SU-DHL-6 (cell line): Measurements from ENCODE around the gene ETS1.

Experiments used
- H2AFZ ChIP-seq: fragments of 200-600 bp; sonication (generic); 2 replicates; pipeline ENCODE4 v1.6.1; 2014; ENCODE audit warnings: low read depth, mild to moderate bottlenecking, moderate library complexity, mixed read lengths, antibody characterized with exemption, low read length; ENCODE audit not compliant: severe bottlenecking
- H3F3A ChIP-seq: fragments of 200-600 bp; shearing (Covaris generic); 2 replicates; pipeline ENCODE4 v1.6.0; 2016; ENCODE audit warnings: antibody characterized with exemption, mild to moderate bottlenecking; ENCODE audit not compliant: insufficient read depth
- H3K27ac ChIP-seq: fragments of 200-600 bp; sonication (generic); 2 replicates; pipeline ENCODE4 v1.5.1; 2016; ENCODE audit warnings: low read depth, mild to moderate bottlenecking, low read length, moderate library complexity, mixed read lengths
- H3K27me3 ChIP-seq: fragments of 200-600 bp; sonication (generic), shearing (Covaris generic); 2 replicates; pipeline ENCODE4 v1.6.0; 2014; ENCODE audit warnings: mild to moderate bottlenecking, low read length
- H3K36me3 ChIP-seq: fragments of 200-600 bp; sonication (generic); 2 replicates; pipeline ENCODE4 v1.6.1; 2014; ENCODE audit warnings: mild to moderate bottlenecking, low read length, mixed read lengths
- H3K4me2 ChIP-seq: fragments of 300-600, 200-600 bp; shearing (Covaris generic), sonication (generic); 2 replicates; pipeline ENCODE4 v1.6.0; 2014; ENCODE audit warnings: low read length, low read depth, mild to moderate bottlenecking; ENCODE audit not compliant: poor library complexity, severe bottlenecking
- H3K4me3 ChIP-seq: fragments of 200-600 bp; sonication (generic); 2 replicates; pipeline ENCODE4 v1.5.1; 2014; ENCODE audit warnings: antibody characterized with exemption, low read length, mild to moderate bottlenecking, mixed read lengths; ENCODE audit not compliant: insufficient read depth, poor library complexity, severe bottlenecking
- H3K79me2 ChIP-seq: fragments of 200-600 bp; sonication (generic); 2 replicates; pipeline ENCODE4 v1.6.1; 2014; ENCODE audit warnings: mild to moderate bottlenecking, low read length, moderate library complexity; ENCODE audit not compliant: insufficient read depth
- H3K9ac ChIP-seq: fragments of 200-600 bp; sonication (generic); 2 replicates; pipeline ENCODE4 v1.7.0; 2014; ENCODE audit warnings: mild to moderate bottlenecking, low read length
- H3K9me2 ChIP-seq: fragments of 200-600 bp; sonication (generic); replicated peaks from 2 replicates; pipeline ENCODE4 v1.6.1; 2014; ENCODE audit warnings: low read length; ENCODE audit not compliant: insufficient read depth
- H3K9me3 ChIP-seq: fragments of 200-600 bp; sonication (generic); 2 replicates; pipeline ENCODE4 v1.6.1; 2014; ENCODE audit warnings: low read length, mixed read lengths; ENCODE audit not compliant: insufficient read depth
- H4K20me1 ChIP-seq: fragments of 200-600 bp; sonication (generic); 2 replicates; pipeline ENCODE4 v1.6.1; 2014; ENCODE audit warnings: low read depth, mild to moderate bottlenecking, antibody characterized with exemption, low read length, moderate library complexity, mixed read lengths
- CTCF ChIP-seq: fragments of 200-600 bp; sonication (generic); IDR thresholded peaks from one replicate; pipeline ENCODE4 v1.5.1; 2017; ENCODE audit warnings: antibody characterized with exemption, mild to moderate bottlenecking, low read length, moderate library complexity; ENCODE audit not compliant: insufficient read depth, poor library complexity, severe bottlenecking
- EZH2phosphoT487 ChIP-seq: fragments of 200-600 bp; sonication (generic), shearing (Covaris generic); conservative IDR thresholded peaks from 2 replicates; pipeline ENCODE4 v1.6.1; 2018; ENCODE audit warnings: mild to moderate bottlenecking, antibody characterized with exemption, low read length, moderate library complexity, mixed read lengths

Gene ETS1

DNA sequence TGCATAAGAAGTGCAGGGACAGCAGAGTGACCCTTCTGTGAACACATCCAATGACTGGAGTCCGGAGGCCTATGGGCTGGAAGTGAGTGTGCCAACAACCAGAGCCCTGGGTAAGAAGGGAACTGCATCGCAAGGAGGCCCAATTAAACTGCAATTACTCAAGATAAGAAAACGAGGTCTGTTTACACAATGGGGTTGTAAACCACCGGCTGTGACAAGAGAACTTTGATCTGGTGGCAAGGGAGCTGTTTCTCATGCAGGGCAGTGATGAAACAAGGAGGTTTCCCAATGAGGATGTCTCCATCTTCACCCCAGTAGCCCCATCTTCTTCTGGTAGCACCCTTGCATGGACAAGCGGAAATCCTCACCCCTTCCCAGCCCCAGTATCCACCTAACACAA is 21.5 kb downstream of the ETS1 start:
- H3K9ac ChIP-seq: no peak overlapping the region
- no peaks in the 10 kb centered on the region for H3K9me3 ChIP-seq
- H3K27ac ChIP-seq: no peak overlapping the region
- no peaks in the 10 kb centered on the region for H3K27me3 ChIP-seq
- no peak overlapping the region for H2AFZ ChIP-seq
- no peaks in the 10 kb centered on the region for H4K20me1 ChIP-seq
- no peak overlapping the region for H3K4me2 ChIP-seq
- no peaks in the 10 kb centered on the region for H3K36me3 ChIP-seq
- no peak overlapping the region for H3K4me3 ChIP-seq
- H3K79me2 ChIP-seq: no peaks in the 10 kb centered on the region
- no peaks in the 10 kb centered on the region for H3F3A ChIP-seq
- TF ChIP-seq CTCF: no peak
- TF ChIP-seq EZH2phosphoT487: no peak
- H3K9me2 ChIP-seq: no peaks in the 10 kb centered on the region

DNA sequence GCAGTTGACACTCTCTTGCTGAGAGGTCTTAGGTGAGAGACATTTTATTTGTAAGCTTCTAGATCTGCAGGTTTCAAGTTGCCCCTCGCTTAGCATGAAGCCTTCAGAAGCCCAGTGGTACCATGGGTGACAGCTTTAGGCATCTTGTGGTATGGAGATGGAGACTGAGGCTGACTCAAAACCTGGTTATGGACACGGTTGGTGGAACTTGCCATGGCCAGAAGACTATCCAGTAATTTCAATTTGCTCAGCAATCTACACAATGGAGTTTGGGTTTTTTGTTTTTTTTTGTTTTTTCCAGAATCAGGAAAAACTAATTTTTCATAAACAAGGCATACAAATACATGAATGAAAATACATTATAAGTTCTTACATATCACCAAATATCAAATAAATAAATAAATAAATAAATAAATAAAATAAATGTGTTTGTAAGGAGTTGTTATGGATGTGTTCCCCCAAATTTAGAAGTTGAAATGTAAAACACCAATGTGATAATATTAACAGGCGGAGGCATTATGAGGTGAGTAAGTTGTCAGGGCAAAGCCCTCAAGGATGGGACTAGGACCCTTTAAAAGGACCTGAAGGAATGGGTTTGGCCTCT is 22.6 kb downstream of the ETS1 start:
- TF ChIP-seq CTCF (no peak), EZH2phosphoT487 (no peak)
- Histone ChIP-seq H3K9ac (no peak overlapping the region), H3K9me2 (no peaks in the 10 kb centered on the region), H3K27ac (peak overlapping the region; percentile 30; the same call in 1 of the 2 replicates), H2AFZ (peak overlapping the region; percentile 50), H3K4me2 (peak overlapping the region; percentile 27), H3F3A (no peaks in the 10 kb centered on the region), H4K20me1 (no peaks in the 10 kb centered on the region), H3K4me3 (no peak overlapping the region), H3K36me3 (no peaks in the 10 kb centered on the region), H3K79me2 (no peaks in the 10 kb centered on the region), H3K9me3 (no peaks in the 10 kb centered on the region), H3K27me3 (no peaks in the 10 kb centered on the region)

- Histone ChIP-seq H3K36me3 (no peaks in the 10 kb centered on the region), H3K4me2 (peak overlapping the region; percentile 27), H3K9ac (peak overlapping the region; percentile 22; the same call in 1 of the 2 replicates), H3K79me2 (no peaks in the 10 kb centered on the region), H3K4me3 (no peak overlapping the region), H3K9me3 (no peaks in the 10 kb centered on the region), H2AFZ (peak overlapping the region; percentile 50), H3F3A (no peaks in the 10 kb centered on the region), H3K27ac (peak overlapping the region; percentile 30; the same call in 1 of the 2 replicates), H3K9me2 (no peaks in the 10 kb centered on the region), H3K27me3 (no peaks in the 10 kb centered on the region), H4K20me1 (no peaks in the 10 kb centered on the region)
- no peak for TF ChIP-seq EZH2phosphoT487
- no peak for TF ChIP-seq CTCF
These were observed 23.3 kb downstream of the ETS1 start for GRCh38 chr11:128563942-128564641.
